ENCODE measurements around the gene KIAA1958.

Gene KIAA1958

DNA sequence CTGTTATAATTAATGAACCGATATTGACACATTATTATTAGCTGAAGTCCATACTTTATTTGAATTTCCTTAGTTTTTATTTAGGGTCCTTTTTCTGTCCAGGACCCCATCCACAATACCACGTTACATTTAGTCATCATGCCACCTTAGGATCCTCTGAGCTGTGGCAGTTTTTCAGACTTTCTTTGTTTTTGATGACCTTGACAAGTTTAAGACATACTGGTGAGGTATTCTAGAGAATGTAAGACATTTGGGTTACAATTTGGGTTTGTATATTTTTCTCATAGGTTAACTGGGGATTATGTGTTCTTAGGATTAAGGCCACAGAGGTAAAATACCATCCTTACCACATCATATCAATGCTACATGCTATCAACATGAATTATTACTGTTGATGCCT, 42.7 kb downstream of the KIAA1958 start:
- DNase-seq (ENCODE audit: low read depth), result no peak

DNA sequence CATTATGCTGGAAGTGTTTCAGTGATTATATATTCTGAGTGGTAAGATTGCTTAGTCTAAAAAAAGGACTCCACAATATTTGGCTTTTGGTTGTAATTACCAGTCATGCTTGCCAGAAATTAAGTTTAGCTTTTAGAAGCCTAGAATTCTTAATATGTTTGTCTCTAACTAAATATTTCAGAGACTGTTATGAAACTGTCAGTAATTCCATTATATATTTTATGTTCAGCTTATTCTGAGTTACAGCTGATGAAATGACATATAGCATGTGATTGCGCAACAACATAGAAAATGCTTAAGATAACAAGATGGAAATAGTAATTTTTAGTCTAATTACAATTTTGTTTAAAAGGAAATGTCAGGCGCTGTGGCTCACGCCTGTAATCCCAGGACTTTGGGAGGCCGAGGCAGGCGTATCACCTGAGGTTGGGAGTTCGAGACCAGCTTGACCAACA, 44.2 kb downstream of the KIAA1958 start:
- DNase-seq (ENCODE audit: low read depth), result no peak

DNA sequence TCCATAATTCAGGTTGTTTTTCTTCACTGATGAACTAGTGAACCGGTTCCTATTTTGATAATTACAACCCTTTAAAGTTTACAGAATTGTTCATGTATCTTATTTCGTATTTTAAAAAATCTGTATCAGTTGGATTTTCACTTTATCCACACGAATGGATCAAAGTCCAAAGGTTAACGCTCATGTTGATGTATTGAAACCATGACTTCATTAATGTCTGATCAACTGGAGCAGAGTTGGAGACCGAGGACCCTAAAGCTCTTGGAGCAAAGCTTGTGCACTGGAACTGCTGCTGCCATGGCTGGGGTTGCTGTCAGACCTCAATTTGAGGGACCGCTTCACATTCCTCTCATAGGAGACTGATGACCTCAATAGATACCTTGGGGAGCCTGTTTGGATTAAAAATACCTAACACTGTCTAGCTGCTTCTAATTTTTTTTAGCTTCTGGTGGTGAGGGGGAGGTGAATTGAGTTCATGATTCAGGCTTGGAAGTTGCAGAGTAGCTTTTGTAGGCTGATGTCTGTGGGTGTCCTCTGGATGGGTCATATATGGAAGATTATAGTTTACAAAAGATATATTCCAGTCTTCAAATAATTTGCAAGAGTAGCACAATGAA, 45.1 kb downstream of the KIAA1958 start:
- no peak for DNase-seq (ENCODE audit: low read depth)

DNA sequence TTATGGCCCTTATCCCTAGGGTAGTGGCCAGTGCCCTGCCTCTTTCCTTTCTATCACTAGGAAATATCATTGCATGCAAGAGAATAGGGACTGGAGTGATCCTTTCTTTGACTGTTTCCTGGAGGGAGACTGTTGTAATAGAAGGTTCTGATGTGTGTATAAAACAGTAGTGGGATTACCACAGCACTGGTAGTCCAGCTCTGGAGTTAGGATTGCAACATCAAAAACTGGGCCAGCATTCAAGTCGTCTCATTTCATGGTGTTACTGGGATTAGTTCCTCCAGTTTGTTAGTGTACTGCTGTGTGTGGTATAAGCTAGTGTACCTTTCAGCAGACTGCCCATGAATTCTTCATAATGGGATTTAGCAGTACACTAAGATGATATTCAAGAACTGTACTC, 45.8 kb downstream of the KIAA1958 start:
- DNase-seq (ENCODE audit: low read depth), result peak; percentile 69

DNA sequence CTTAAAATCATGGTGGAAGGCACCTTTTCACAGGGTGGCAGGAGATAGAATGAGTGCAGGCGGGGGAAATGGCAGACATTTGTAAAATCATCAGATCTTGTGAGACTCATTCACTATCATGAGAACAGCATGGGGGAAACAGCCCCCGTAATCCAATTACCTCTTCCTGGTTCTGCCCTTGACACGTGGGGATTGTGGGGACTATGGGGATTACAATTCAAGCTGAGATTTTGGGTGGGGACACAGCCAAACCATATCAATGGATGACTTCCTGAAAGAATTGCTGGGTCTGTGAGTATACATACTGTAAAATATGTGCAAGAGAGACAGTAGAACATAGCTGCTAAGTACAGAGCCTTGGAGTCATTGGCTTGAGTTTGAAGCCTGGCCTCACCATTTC, 47.0 kb downstream of the KIAA1958 start:
- no peak for DNase-seq (ENCODE audit: low read depth)

DNA sequence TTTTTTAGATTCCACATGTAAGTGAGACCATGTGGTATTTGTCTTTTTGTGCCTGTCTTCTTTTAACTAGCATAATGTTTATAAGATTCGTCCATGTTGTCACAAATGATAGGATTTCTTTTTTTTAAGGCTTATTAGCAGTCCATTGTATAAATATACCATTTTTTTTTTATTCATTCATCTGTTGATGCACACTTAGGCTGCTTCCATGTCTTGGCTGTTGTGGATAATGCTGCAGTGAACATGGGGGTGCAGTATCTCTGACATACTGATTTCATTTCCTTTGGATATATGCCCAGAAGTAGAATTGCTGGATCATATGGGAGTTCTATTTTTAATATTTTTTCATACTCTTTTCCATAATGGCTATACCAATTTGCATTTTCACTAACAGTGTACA, 48.7 kb downstream of the KIAA1958 start:
- no peak for DNase-seq (ENCODE audit: low read depth)

DNA sequence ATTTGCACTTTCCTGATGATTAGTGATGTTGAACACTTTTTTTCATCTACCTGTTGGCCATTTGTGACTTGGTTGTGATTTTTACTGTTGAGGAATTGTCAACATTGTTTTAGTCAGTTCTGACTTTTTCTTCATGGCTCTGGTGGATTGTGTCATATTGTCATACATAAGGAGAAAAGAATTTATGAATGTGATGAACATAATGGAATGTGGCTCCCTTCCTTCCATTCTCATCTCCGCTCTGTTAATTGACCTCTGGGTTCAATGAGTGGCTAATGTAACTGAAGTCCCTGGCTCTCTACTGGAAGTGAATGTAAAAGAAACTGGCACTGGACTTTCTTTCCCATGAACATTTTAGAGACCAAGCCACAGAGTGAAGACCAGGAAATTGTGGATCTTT, 49.2 kb downstream of the KIAA1958 start:
- DNase-seq (ENCODE audit: low read depth), result no peak

GRCh38 chr9:112537561-112537960, 50.9 kb downstream of the KIAA1958 start:
- DNase-seq (ENCODE audit: low read depth), result no peak

DNA sequence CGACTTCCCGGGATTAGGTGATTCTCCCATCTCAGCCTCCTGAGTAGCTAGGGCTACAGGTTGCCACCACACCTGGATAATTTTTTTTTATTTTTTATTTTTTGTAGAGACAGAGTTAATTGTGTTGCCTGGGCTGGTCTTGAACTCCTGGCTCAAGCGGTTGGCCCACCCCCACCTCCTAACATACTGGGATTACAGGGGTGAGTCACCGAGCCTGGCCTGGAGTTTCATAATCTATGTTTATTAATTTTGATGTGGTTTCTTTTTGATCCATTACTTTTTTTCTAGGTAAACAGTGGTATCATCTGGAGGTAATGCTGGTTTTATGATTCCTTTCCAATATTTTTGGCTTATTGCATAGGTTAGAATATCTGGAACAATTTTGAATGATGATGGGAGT, 54.2 kb downstream of the KIAA1958 start:
- DNase-seq (ENCODE audit: low read depth), result no peak

- DNase-seq (ENCODE audit: low read depth), result no peak
Measured at GRCh38 chr9:112541685-112542084, 55.1 kb downstream of the KIAA1958 start.

GRCh38 chr9:112542593-112543292, 56.1 kb downstream of the KIAA1958 start:
- no peak for DNase-seq (ENCODE audit: low read depth)

DNA sequence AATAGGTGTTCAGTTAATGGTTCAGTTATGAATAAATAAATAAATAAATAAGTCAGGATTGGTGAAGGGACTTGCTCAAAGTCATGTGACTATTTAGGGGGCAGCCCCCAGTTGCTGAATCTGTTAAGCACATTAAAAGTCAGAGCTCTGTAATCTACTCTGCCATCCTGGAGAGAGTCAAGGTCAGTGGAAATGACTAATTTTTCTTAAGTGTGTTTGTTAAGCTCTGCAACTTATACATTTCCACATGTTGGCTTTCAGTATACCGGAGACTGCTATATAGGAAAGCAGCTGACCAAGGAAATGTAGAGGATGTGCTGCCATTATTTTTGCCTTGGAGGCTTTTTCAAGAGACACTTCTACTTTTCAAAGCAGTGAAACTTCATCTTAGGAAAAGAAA, 57.9 kb downstream of the KIAA1958 start:
- no peak for DNase-seq (ENCODE audit: low read depth)

GRCh38 chr9:112545237-112545636, 58.6 kb downstream of the KIAA1958 start:
- no peak for DNase-seq (ENCODE audit: low read depth)

- DNase-seq (ENCODE audit: low read depth), result no peak
Measured at GRCh38 chr9:112546149-112547012, 59.8 kb downstream of the KIAA1958 start.

GRCh38 chr9:112548051-112548440, 61.4 kb downstream of the KIAA1958 start:
- no peak for DNase-seq (ENCODE audit: low read depth)

- DNase-seq (ENCODE audit: low read depth), result no peak
Measured at GRCh38 chr9:112548836-112549595, 62.4 kb downstream of the KIAA1958 start.

- no peak for DNase-seq (ENCODE audit: low read depth)
Measured at GRCh38 chr9:112550531-112550930, 63.9 kb downstream of the KIAA1958 start.

GRCh38 chr9:112551641-112552040, 65.0 kb downstream of the KIAA1958 start:
- DNase-seq (ENCODE audit: low read depth), result no peak

- DNase-seq (ENCODE audit: low read depth), result no peak
Measured at GRCh38 chr9:112552229-112553056, 65.8 kb downstream of the KIAA1958 start.

GRCh38 chr9:112553256-112553826, 66.7 kb downstream of the KIAA1958 start:
- no peak for DNase-seq (ENCODE audit: low read depth)

DNA sequence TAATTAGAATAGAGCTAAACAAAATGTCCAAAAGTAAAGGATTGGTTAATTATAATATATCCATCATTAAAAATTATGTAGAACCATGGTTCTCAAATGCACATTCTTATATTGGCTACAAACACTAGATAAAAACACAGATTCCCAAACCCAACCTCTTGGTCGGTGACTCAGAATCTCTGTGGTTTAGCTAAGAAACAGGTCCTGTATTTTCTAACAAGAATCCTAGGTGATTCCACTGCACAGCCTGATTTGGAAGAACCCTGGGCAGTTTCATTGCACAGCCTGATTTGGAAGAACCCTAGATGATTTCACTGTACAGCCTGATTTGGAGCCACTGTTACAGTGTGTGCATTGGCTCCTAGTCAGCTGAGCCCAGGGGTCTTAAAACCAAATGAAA, 67.9 kb downstream of the KIAA1958 start:
- DNase-seq (ENCODE audit: low read depth), result no peak

Data from stromal cell of bone marrow (primary cell).